Neutrophil (primary cell): ENCODE data around the gene BMP2K.

Experiments used
- H3K27ac ChIP-seq: fragments of 200-600 bp; sonication (generic); 2 replicates; pipeline ENCODE4 v1.5.1; 2016; ENCODE audit warnings: mild to moderate bottlenecking, moderate library complexity
- H3K27me3 ChIP-seq: fragments of 200-600 bp; sonication (generic); 2 replicates; pipeline ENCODE4 v1.6.0; 2016; ENCODE audit warnings: mild to moderate bottlenecking
- H3K36me3 ChIP-seq: fragments of 200-600 bp; sonication (generic); 2 replicates; pipeline ENCODE4 v1.5.1; 2017
- H3K4me1 ChIP-seq, 2 experiments: fragments of 200-600 bp in 1 of 2; sonication (generic) in 1 of 2; 1 replicate in 1 of 2; 2 replicates in 1 of 2; pipeline versions ENCODE4 v1.5.1 to v1.6.1; 2013 to 2016; ENCODE audit warnings: low read depth in 1 of 2, low read length in 1 of 2, mild to moderate bottlenecking in 1 of 2, moderate library complexity in 1 of 2; ENCODE audit not compliant: control insufficient read depth in 1 of 2, insufficient read depth in 1 of 2
- H3K4me3 ChIP-seq, 2 experiments: fragments of 200-600 bp in 1 of 2; sonication (generic) in 1 of 2; 1 replicate in 1 of 2; 2 replicates in 1 of 2; pipeline ENCODE4 v1.5.1; 2013 to 2016; ENCODE audit warnings: low read depth in 1 of 2, low read length in 1 of 2, mild to moderate bottlenecking in 1 of 2, moderate library complexity in 1 of 2
- H3K9me3 ChIP-seq: fragments of 200-600 bp; sonication (generic); 2 replicates; pipeline ENCODE4 v1.5.1; 2016
- CTCF ChIP-seq: fragments of 200-600 bp; sonication (generic); IDR thresholded peaks from 2 replicates; pipeline ENCODE4 v1.5.1; 2016; ENCODE audit warnings: antibody characterized with exemption

Gene BMP2K

GRCh38 chr4:78737035-78737434 lies 39.1 kb upstream of the BMP2K start:
- Histone ChIP-seq H3K36me3 (peaks cover 14% of the 10 kb centered on the region), H3K27ac (peak overlapping the region; percentile 37), H3K4me3 (no peak overlapping the region), H3K27me3 (no peaks in the 10 kb centered on the region), H3K9me3 (no peaks in the 10 kb centered on the region), H3K4me1 (peaks cover 3 to 6% of the 10 kb centered on the region in 2 experiments)
- no peak for TF ChIP-seq CTCF

GRCh38 chr4:78737973-78738372 lies 38.2 kb upstream of the BMP2K start:
- Histone ChIP-seq H3K4me3 (no peak overlapping the region), H3K4me1 (peaks cover 3 to 6% of the 10 kb centered on the region in 2 experiments), H3K27ac (peak overlapping the region; percentile 55), H3K9me3 (no peaks in the 10 kb centered on the region), H3K36me3 (peaks cover 14% of the 10 kb centered on the region), H3K27me3 (no peaks in the 10 kb centered on the region)
- TF ChIP-seq CTCF = no peak

- Histone ChIP-seq H3K27ac (peak overlapping the region; percentile 41), H3K27me3 (no peaks in the 10 kb centered on the region), H3K4me3 (no peak overlapping the region), H3K9me3 (no peaks in the 10 kb centered on the region), H3K4me1 (peaks cover 3 to 6% of the 10 kb centered on the region in 2 experiments), H3K36me3 (peaks cover 14% of the 10 kb centered on the region)
- TF ChIP-seq CTCF = no peak
These were observed 33.9 kb upstream of the BMP2K start for GRCh38 chr4:78742300-78742699.

- Histone ChIP-seq H3K27ac (no peak overlapping the region), H3K36me3 (no peaks in the 10 kb centered on the region)
These were observed 28.7 kb upstream of the BMP2K start for GRCh38 chr4:78747475-78747922.

GRCh38 chr4:78748381-78748780 lies 27.8 kb upstream of the BMP2K start:
- Histone ChIP-seq H3K4me3 (no peak overlapping the region), H3K9me3 (no peaks in the 10 kb centered on the region), H3K27me3 (no peaks in the 10 kb centered on the region), H3K36me3 (no peaks in the 10 kb centered on the region), H3K4me1 (peaks cover 17% of the 10 kb centered on the region in 2 experiments), H3K27ac (no peak overlapping the region)
- TF ChIP-seq CTCF = no peak

More at GRCh38 chr4:78747475-78747922, 28.7 kb upstream of the BMP2K start:
- Histone ChIP-seq H3K4me3 (no peak overlapping the region), H3K4me1 (peaks cover 17% of the 10 kb centered on the region in 2 experiments), H3K9me3 (no peaks in the 10 kb centered on the region), H3K27me3 (no peaks in the 10 kb centered on the region)
- no peak for TF ChIP-seq CTCF
